HT-29 (cell line): ENCODE results near the gene VANGL2. TPM values are rescaled to one million over a fixed set of nuclear protein-coding genes. Genes with fewer than 3 reads are reported as not detected.
A peak's percentile ranks its signal among the peaks of the same experiment; 100 is the strongest.

Experiments
- DNase-seq: peaks from one replicate; pipeline ENCODE4 v3.0.0-alpha.2; 2015; ENCODE audit warnings: low spot score
- total RNA-seq: library from RNA; depleted of rRNA; stranded (reverse); fragments of >200 nt; shearing (Covaris generic); gene quantifications from 2 replicates; pipeline ENCODE4 v1.2.3, GENCODE V29; 2014

VANGL2 gene
- total RNA-seq, 1 experiment from 2014 or later: 1.6 TPM

GRCh38 chr1:160427625-160428024 is 27.3 kb downstream of the VANGL2 start:
- no peak for DNase-seq

GRCh38 chr1:160428053-160428452 is 27.7 kb downstream of the VANGL2 start:
- no peak for DNase-seq

GRCh38 chr1:160428655-160429054 is 28.3 kb downstream of the VANGL2 start:
- peak; percentile 80 for DNase-seq

GRCh38 chr1:160429125-160429561 is 28.8 kb downstream of the VANGL2 start:
- peak; percentile 57 for DNase-seq

GRCh38 chr1:160429702-160430535 is 29.6 kb downstream of the VANGL2 start:
- peak; percentile 19 for DNase-seq

GRCh38 chr1:160431006-160431405 is 30.6 kb downstream of the VANGL2 start:
- no peak for DNase-seq

GRCh38 chr1:160431571-160431970 is 31.2 kb downstream of the VANGL2 start:
- no peak for DNase-seq

- peak; percentile 25 for DNase-seq
Observed at GRCh38 chr1:160432371-160432786, 32.0 kb downstream of the VANGL2 start.

- no peak for DNase-seq
Observed at GRCh38 chr1:160436966-160437365, 36.6 kb downstream of the VANGL2 start.

GRCh38 chr1:160437432-160438316 is 37.3 kb downstream of the VANGL2 start:
- DNase-seq: no peak

- DNase-seq: no peak
Observed at GRCh38 chr1:160438317-160438918, 38.1 kb downstream of the VANGL2 start.

GRCh38 chr1:160438935-160439334 is 38.6 kb downstream of the VANGL2 start:
- DNase-seq: no peak

GRCh38 chr1:160439718-160440117 is 39.4 kb downstream of the VANGL2 start:
- no peak for DNase-seq

GRCh38 chr1:160446945-160447600 is 46.7 kb downstream of the VANGL2 start:
- peak; percentile 10 for DNase-seq

- no peak for DNase-seq
Observed at GRCh38 chr1:160449494-160449893, 49.1 kb downstream of the VANGL2 start.

- peak; percentile 71 for DNase-seq
Observed at GRCh38 chr1:160451119-160451858, 50.9 kb downstream of the VANGL2 start.

- no peak for DNase-seq
Observed at GRCh38 chr1:160451859-160452232, 51.5 kb downstream of the VANGL2 start.

GRCh38 chr1:160453443-160453842 is 53.1 kb downstream of the VANGL2 start:
- no peak for DNase-seq

- DNase-seq: no peak
Observed at GRCh38 chr1:160454371-160455152, 54.2 kb downstream of the VANGL2 start.

- no peak for DNase-seq
Observed at GRCh38 chr1:160455153-160455517, 54.8 kb downstream of the VANGL2 start.
